ENCODE results near the gene PTPRN.

- TF ChIP-seq POLR2AphosphoS5 (IDR thresholded peaks at IDR 0.05; ENCODE audit: insufficient read depth, low read depth, low read length) (no peak), POLR2A (IDR thresholded peaks at IDR 0.05; ENCODE audit: low read depth, low read length) (no peak), MYC (IDR thresholded peaks at IDR 0.05; ENCODE audit: low read depth, low read length) (no peak), CTCF (IDR thresholded peaks at IDR 0.05; ENCODE audit: extremely low read depth in 1 of 2, insufficient read depth in 1 of 2, low read depth in 1 of 2, low read length in 2 of 2) (no peak), JUN (IDR thresholded peaks at IDR 0.05; ENCODE audit: borderline replicate concordance, insufficient read depth, insufficient read length, low read depth) (no peak), GATA2 (IDR thresholded peaks at IDR 0.05; ENCODE audit: insufficient read depth, insufficient read length, low read depth, low read length) (no peak), EZH2 (IDR thresholded peaks at IDR 0.05; ENCODE audit: borderline replicate concordance, low read depth, low read length, severe bottlenecking) (no peak), MAX (IDR thresholded peaks at IDR 0.05; ENCODE audit: insufficient read depth, insufficient read length) (no peak), FOS (IDR thresholded peaks at IDR 0.05; ENCODE audit: borderline replicate concordance, insufficient read depth, low read length) (no peak)
Measured at GRCh38 chr2:219289195-219289536, 20.0 kb downstream of the PTPRN start.

Data from endothelial cell of umbilical vein (primary cell).